ENCODE results near the gene OR10K1. TPM values are rescaled to one million over a fixed set of nuclear protein-coding genes. Genes with fewer than 3 reads are reported as not detected.

Gene OR10K1
- total RNA-seq = not detected

DNA sequence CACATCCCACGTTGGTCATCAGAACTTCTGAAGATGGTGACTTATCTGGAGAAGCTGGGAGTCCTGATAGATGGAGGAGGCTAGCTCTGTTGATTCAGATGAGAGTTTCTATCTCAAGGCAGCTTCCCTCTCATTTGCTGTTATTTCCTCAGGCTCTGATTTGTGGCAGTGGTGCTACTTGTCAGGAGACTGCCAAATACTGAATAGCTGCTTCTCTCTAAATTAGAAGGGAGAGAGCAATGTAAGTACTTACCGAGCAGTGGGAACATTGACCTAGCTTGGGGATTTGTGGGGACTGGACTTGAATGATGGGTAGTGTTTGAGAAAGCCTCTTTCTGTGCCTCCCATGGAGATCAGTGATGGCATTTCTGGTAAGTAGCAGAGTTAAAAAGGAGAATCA, at the start of gene OR10K1:
TSS of gene OR10K1 (plus strand) at position 301 of the 400 bp plus-strand sequence. CDS start 3,728 bp downstream, outside the sequence.

GRCh38 chr1:158426137-158426536, 35.5 kb upstream of the OR10K1 start, which contains the start of gene OR10K2:
OR10K2 (minus strand) TSS chr1:158426237; CDS start chr1:158420866, 5,371 bp downstream.

GRCh38 chr1:158471920-158472319, 10.3 kb downstream of the OR10K1 start, which contains the start of gene OR10R2:
OR10R2 (plus strand) TSS chr1:158472220; CDS start chr1:158472326, 106 bp downstream.

Other genes with a start within 250 kb of the OR10K1 start
- not detected for gene CD1A, start 207.4 kb upstream of the OR10K1 start, total RNA-seq
- not detected for gene CD1C, start 171.9 kb upstream of the OR10K1 start, total RNA-seq
- gene CD1B, start 130.3 kb upstream of the OR10K1 start, total RNA-seq = not detected
- gene CD1E, start 107.9 kb upstream of the OR10K1 start, total RNA-seq = not detected
- not detected for gene OR10T2, start 62.4 kb upstream of the OR10K1 start, total RNA-seq
- not detected for gene OR10K2, start 35.6 kb upstream of the OR10K1 start, total RNA-seq
- gene OR10R2, start 10.4 kb downstream of the OR10K1 start, total RNA-seq = not detected
- gene OR6Y1, start 92.6 kb downstream of the OR10K1 start, total RNA-seq = not detected
- not detected for gene OR6P1, start 108.7 kb downstream of the OR10K1 start, total RNA-seq
- gene OR10X1, start 118.1 kb downstream of the OR10K1 start, total RNA-seq = not detected
- gene OR10Z1, start 143.4 kb downstream of the OR10K1 start, total RNA-seq = not detected
- gene SPTA1, start 224.9 kb downstream of the OR10K1 start, total RNA-seq = 0.92 TPM
- not detected for gene OR6K2, start 238.8 kb downstream of the OR10K1 start, total RNA-seq